Smooth muscle cell (in vitro differentiated cells): ENCODE results near the gene S100G. TPM values are rescaled to one million over a fixed set of nuclear protein-coding genes. Genes with fewer than 3 reads are reported as not detected.

ENCODE experiments used
- DNase-seq: peaks from one replicate; lab custom pipeline; 2025; ENCODE audit not compliant: unreplicated experiment; lab: John Stamatoyannopoulos, UW
- H2AFZ ChIP-seq: fragments of 200-600 bp; sonication (generic); 2 replicates; pipeline ENCODE4 v1.6.0; 2016; ENCODE audit warnings: antibody characterized with exemption, low read depth, mild to moderate bottlenecking
- H3F3A ChIP-seq: fragments of 200-600 bp; sonication (generic); 2 replicates; pipeline ENCODE4 v1.6.0; 2017; ENCODE audit warnings: antibody characterized with exemption, low read depth
- H3K27ac ChIP-seq: fragments of 200-600 bp; sonication (generic); 2 replicates; pipeline ENCODE4 v1.5.1; 2016; ENCODE audit warnings: low read depth, mild to moderate bottlenecking
- H3K27me3 ChIP-seq: fragments of 200-600 bp; sonication (generic); 2 replicates; pipeline ENCODE4 v1.6.1; 2016; ENCODE audit warnings: low read depth, mild to moderate bottlenecking
- H3K36me3 ChIP-seq: fragments of 200-600 bp; sonication (generic); 2 replicates; pipeline ENCODE4 v1.5.1; 2016; ENCODE audit warnings: low read depth
- H3K4me1 ChIP-seq: fragments of 200-600 bp; sonication (generic); 2 replicates; pipeline ENCODE4 v1.5.1; 2016; ENCODE audit warnings: low read depth
- H3K4me2 ChIP-seq: fragments of 200-600 bp; sonication (generic); 2 replicates; pipeline ENCODE4 v1.6.0; 2016; ENCODE audit warnings: mild to moderate bottlenecking
- H3K4me3 ChIP-seq: fragments of 200-600 bp; sonication (generic); 2 replicates; pipeline ENCODE4 v1.5.1; 2016; ENCODE audit warnings: mild to moderate bottlenecking
- H3K79me2 ChIP-seq: fragments of 200-600 bp; sonication (generic); 2 replicates; pipeline ENCODE4 v1.6.0; 2016; ENCODE audit warnings: low read depth, mild to moderate bottlenecking
- H3K9ac ChIP-seq: fragments of 200-600 bp; sonication (generic); 2 replicates; pipeline ENCODE4 v1.6.0; 2016; ENCODE audit warnings: low read depth
- H3K9me3 ChIP-seq: fragments of 200-600 bp; sonication (generic); replicated peaks from 2 replicates; pipeline ENCODE4 v1.5.1; 2016; ENCODE audit warnings: low read depth
- H4K20me1 ChIP-seq: fragments of 200-600 bp; sonication (generic); 2 replicates; pipeline ENCODE4 v1.6.0; 2016; ENCODE audit warnings: low read depth
- CTCF ChIP-seq: fragments of 200-600 bp; sonication (generic); IDR thresholded peaks from 2 replicates; pipeline ENCODE4 v1.5.1; 2017; ENCODE audit warnings: borderline replicate concordance, mild to moderate bottlenecking, antibody characterized with exemption; ENCODE audit not compliant: insufficient read depth, poor library complexity, severe bottlenecking
- WGBS: methylation state at CpG from one replicate; pipeline ENCODE4 v1.1.7; 2016; ENCODE audit warnings: low lambda C conversion rate; 5-methylcytosine and 5-hydroxymethylcytosine counted together
- polyA plus RNA-seq: library from polyadenylated mRNA; unstranded; fragments of >200 nt; fragmentation: Nextera tagmentation; extraction: Ambion mirVana; gene quantifications from 2 replicates; pipeline ENCODE4 v1.2.1, GENCODE V29; 2016
- total RNA-seq: library from RNA; depleted of rRNA; stranded (reverse); fragments of >200 nt; gene quantifications from 2 replicates; pipeline ENCODE4 v1.2.3, GENCODE V29; 2014

Gene S100G
- total and polyA plus RNA-seq, 2 experiments from 2014 or later, result not detected

DNA sequence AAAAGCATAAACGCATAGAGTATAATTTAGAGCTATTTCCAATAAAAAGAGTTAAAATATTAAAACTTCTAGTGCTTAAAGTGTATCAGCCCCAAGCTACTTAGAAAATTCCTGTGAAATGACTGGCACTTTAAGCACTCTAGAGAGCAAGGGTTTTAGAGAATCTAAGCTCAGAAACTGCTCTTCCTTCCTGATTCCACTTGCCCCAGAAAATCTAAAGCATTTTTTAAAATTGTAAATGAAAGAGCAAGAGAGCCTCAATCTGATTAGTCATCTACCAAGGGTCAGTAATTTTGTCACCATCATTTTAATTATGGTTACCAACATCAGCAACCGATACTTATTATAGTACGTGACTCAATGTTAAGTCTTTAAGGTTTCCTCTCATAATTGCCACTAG, 37.6 kb downstream of the S100G start:
- no peaks in the 10 kb centered on the region for H3F3A ChIP-seq
- no peak overlapping the region for H3K9ac ChIP-seq
- no peaks in the 10 kb centered on the region for H3K36me3 ChIP-seq
- no peaks in the 10 kb centered on the region for H3K79me2 ChIP-seq
- no peak overlapping the region for H2AFZ ChIP-seq
- no peak overlapping the region for H3K27ac ChIP-seq
- H3K4me1 ChIP-seq, result no peaks in the 10 kb centered on the region
- no peak overlapping the region for H3K4me2 ChIP-seq
- H4K20me1 ChIP-seq, result no peaks in the 10 kb centered on the region
- H3K9me3 ChIP-seq, result no peaks in the 10 kb centered on the region
- H3K27me3 ChIP-seq, result no peaks in the 10 kb centered on the region
- H3K4me3 ChIP-seq, result no peak overlapping the region
- no peak for TF ChIP-seq CTCF
- no peak for DNase-seq
- WGBS, result 91% methylated on average over 3 of the region's 3 CpGs

DNA sequence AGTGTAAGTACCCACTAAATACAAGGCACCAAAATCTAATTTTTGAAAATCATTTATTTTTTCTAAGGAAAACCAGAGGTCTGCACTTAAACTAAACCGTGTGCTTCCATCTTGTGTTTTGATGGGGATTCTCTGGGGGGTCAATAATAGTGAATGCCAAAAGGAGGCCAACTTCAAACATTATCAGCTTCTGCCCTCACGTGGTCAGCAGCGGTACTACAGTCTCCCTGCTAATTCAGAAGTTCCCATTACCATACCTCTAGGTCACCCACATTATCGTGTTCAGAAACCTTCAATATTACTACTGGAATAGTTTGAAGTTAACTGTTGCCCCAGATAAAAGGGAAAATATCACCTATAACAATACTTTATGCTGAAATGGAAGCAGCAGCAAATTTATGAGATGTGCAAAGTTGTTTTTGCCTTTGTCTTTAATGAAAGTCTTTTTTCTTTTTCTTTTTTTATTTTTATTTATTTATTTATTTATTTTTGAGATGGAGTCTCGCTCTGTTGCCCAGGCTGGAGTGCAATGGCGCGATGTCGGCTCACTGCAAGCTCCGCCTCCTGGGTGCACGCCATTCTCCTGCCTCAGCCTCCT, 45.2 kb downstream of the S100G start:
- DNase-seq, result peak; percentile 20
- WGBS, result 64% methylated on average over 10 of the region's 10 CpGs
- TF ChIP-seq CTCF, result peak; percentile 92

GRCh38 chrX:16696956-16697355, 47.0 kb downstream of the S100G start:
- WGBS, result 97% methylated on average over 3 of the region's 3 CpGs
- Histone ChIP-seq H3K27me3 (no peaks in the 10 kb centered on the region), H3K4me2 (no peak overlapping the region), H3K27ac (no peak overlapping the region), H3K4me1 (no peaks in the 10 kb centered on the region), H3K36me3 (no peaks in the 10 kb centered on the region), H3K4me3 (no peak overlapping the region), H3F3A (no peaks in the 10 kb centered on the region), H2AFZ (no peak overlapping the region), H3K9ac (no peak overlapping the region), H4K20me1 (no peaks in the 10 kb centered on the region), H3K79me2 (no peaks in the 10 kb centered on the region), H3K9me3 (no peaks in the 10 kb centered on the region)
- DNase-seq, result no peak
- no peak for TF ChIP-seq CTCF

More for the DNA sequence above, 45.2 kb downstream of the S100G start:
- H3K9me3 ChIP-seq, result no peaks in the 10 kb centered on the region
- H3K27ac ChIP-seq, result no peak overlapping the region
- no peaks in the 10 kb centered on the region for H3K4me1 ChIP-seq
- no peak overlapping the region for H3K4me3 ChIP-seq
- H3K79me2 ChIP-seq, result no peaks in the 10 kb centered on the region
- no peaks in the 10 kb centered on the region for H3K27me3 ChIP-seq
- no peak overlapping the region for H2AFZ ChIP-seq
- H4K20me1 ChIP-seq, result no peaks in the 10 kb centered on the region
- no peak overlapping the region for H3K4me2 ChIP-seq
- H3K9ac ChIP-seq, result no peak overlapping the region
- no peaks in the 10 kb centered on the region for H3F3A ChIP-seq
- no peaks in the 10 kb centered on the region for H3K36me3 ChIP-seq

- H3F3A ChIP-seq, result no peaks in the 10 kb centered on the region
- no peak for TF ChIP-seq CTCF
- H3K9me3 ChIP-seq, result no peaks in the 10 kb centered on the region
- 95% methylated on average over 6 of the region's 6 CpGs for WGBS
- no peak overlapping the region for H3K9ac ChIP-seq
- no peak overlapping the region for H2AFZ ChIP-seq
- no peak for DNase-seq
- no peak overlapping the region for H3K4me3 ChIP-seq
- H3K27me3 ChIP-seq, result no peaks in the 10 kb centered on the region
- no peaks in the 10 kb centered on the region for H3K4me1 ChIP-seq
- H3K36me3 ChIP-seq, result no peaks in the 10 kb centered on the region
- no peak overlapping the region for H3K27ac ChIP-seq
- no peak overlapping the region for H3K4me2 ChIP-seq
- H4K20me1 ChIP-seq, result no peaks in the 10 kb centered on the region
- H3K79me2 ChIP-seq, result no peaks in the 10 kb centered on the region
Measured at GRCh38 chrX:16699389-16699788, 49.4 kb downstream of the S100G start.
